Anterior cingulate cortex (tissue), 58 donors: Measurements from ENCODE around the gene FUT2.

ENCODE experiments used
- DNase-seq, 58 donors: peaks; one replicate each; lab custom pipeline; 2025; lab: John Stamatoyannopoulos, UW

The FUT2 gene

DNA sequence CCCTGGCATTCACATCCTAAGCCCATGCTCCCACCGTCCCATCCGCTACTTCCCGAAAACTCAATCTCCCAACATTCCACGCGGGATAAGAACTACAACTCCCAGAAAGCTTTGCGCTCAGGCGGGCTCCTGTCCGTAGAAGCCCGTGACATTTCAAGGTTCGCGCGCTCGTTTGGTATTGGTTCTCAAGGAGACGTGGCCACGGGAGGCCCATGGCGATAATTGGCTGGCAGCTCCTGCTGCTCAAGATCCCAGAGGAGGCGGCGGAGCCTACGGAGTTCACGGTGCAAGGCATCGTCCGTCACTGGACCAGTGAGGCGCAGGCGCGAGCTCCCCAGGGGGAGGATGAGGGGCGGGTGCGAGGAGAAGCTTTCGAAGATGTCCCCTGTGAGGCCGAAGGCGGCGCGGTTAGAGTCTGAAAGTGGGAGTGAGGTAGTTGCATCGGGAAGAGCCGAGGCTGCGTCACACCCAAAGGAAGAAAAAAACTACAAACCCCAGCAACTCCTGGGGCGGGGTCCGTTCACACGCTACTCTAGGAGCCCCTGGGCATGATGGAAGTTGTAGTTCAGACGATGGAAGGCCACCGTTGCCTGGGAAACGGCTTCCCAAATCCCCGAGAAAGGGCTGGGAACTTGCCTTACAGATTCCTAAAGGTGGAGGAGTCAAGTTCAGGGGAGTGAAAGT is 25.0 kb downstream of the FUT2 start:
- peak; percentile 76 to 100 (median 98) for DNase-seq

DNA sequence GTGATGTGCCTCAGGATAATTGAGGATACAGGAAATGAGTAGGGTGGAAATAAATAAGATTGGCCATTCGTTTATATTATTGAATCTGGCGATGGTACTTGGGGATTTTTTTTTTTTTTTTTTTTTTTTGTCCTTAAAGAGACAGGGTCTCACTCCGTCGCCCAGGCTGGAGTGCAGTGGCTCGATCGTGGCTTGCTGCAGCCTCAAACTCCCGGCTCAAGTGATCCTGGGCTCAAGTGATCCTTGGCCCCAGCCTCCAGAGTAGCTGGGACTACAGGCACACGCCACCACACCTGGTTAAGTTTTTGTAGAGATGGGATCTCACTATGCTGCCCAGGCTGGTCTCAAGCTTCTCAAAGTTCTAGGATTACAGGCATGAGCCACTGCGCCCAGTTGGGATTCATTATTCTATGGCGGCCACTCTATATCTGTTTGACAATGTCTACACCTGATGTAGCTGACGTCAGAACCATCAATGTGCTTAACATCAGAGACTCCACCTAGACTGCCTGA is 26.5 kb downstream of the FUT2 start:
- no peak for DNase-seq

GRCh38 chr19:48724796-48725753 is 29.3 kb downstream of the FUT2 start:
- DNase-seq, result peak in 11 of 58 donors; percentile 12 to 67 (median 28)

DNA sequence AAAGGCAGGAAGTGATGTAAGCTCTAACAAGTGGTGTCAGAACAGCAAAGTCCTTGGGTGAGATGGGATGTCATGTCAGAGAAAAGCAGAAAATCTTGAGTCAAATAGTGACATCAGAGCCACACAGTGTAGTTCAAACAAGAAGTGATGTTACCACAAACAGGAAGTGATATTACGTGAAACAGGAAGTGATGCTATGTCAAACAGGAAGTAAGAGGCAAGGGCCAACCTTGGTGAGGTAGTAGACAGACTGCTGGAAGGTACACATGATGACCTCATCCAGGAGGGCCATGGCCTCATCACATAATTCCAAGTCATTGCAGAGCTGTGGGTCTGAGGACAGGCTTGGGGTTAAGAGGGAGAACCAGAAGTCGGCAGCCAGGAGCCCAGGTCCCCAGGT is 30.8 kb downstream of the FUT2 start:
- no peak for DNase-seq

GRCh38 chr19:48728911-48729664 is 33.3 kb downstream of the FUT2 start:
- no peak for DNase-seq

DNA sequence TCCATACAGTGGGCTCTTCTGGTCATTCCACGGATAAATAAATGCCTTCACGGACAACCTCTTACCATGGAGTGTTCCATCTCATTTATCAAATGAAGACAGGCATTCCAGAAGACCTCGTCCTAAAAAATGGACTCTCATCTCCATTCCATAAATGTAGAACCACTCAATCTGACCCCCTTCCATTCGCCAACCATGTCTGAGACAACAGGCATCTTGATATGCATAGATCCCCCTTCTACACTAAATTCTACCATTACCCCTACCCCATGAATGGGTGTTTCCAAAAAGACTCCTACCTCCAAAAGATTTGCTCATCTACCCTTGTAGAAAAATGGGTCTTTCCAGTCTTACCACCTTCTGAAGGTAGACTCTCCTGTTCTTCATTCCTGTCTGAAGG is 35.7 kb downstream of the FUT2 start:
- no peak for DNase-seq

DNA sequence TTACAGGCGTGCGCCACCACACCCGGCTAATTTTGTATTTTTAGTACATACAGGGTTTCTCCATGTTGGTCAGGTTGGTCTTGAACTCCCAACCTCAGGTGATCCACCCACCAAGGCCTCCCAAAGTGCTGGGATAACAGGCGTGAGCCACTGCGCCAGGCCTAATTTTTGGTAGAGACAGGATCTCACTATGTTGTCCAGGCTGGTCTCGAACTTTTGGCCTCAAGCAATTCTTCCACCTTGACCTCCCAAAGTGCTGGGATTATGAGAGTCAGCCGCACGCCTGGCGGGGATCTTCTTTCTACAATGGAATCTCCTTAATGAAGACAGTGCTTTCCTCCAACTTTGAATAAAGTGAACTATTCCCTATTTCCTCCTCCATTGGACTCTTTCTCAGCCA is 38.9 kb downstream of the FUT2 start:
- no peak for DNase-seq

DNA sequence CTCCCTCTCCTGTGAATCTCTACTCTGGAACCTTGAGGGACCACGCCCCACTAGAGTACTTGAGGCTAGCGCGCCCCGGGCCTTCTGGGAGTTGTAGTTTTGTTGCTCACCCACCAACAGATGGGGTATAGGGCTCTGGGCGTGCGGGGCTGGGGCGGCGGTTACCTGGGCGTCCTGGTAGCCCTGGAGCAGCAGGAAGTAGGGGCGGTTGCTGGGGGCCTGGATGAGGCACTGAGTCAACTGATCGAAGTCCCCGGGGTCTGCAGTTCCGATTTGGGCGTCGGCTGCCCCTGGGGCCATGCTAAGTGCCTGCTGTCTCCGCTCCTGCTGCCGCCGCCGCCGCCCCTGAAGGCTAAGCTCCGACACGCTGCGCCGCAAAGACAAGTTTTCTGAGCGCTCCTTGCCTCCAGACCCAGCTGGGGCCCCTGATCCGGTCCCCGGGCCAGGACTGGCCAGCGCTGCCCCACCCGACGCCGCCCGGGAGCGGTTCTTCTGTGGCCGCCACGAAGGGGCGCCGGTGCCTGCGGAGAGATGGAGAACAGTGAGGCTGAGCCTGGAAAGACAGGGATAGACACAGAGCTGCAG is 39.4 kb downstream of the FUT2 start:
- DNase-seq, result no peak

- no peak for DNase-seq
These were observed 41.7 kb downstream of the FUT2 start for GRCh38 chr19:48737360-48737998.

- DNase-seq, result peak in 56 of 58 donors; percentile 16 to 90 (median 75)
These were observed 43.0 kb downstream of the FUT2 start for GRCh38 chr19:48738557-48739403.

DNA sequence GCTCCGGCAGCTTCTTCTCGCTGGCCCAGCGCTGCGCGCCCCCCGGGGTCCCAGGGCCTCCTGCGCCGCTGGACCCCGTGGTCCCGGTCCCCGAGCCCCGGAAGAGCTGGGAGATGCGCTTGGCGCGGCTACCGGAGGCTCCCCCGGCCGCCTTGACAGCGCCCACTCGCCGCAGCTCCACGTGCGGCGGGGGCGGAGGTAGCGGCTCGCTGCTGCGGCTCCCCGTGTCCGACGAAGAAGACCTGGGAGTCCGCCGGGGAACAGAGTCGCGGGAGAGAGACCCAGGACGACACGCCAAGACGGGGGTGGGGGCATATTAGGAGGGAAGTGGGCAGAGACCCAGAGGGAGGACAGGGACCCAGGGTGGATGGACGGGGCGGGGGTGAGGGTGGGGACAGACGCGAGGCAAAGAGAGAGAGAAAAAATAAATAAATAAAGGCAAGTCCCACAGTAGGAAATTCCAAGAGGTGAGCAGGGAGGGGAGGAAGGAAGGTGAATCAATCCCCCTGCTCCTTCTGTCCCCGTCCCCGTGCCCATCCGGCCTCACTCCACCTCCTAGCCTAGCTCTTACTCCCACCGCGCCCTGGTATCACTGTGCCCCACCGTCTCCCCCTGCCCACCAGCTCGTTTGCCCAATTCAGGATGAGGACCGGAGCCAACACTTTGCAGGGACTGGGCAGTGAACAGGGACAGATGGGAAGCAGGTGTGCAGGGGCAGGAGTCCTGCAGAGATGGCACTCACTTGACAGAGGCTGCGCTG is 43.8 kb downstream of the FUT2 start:
- peak in 2 of 58 donors; percentile 5 to 40 for DNase-seq

DNA sequence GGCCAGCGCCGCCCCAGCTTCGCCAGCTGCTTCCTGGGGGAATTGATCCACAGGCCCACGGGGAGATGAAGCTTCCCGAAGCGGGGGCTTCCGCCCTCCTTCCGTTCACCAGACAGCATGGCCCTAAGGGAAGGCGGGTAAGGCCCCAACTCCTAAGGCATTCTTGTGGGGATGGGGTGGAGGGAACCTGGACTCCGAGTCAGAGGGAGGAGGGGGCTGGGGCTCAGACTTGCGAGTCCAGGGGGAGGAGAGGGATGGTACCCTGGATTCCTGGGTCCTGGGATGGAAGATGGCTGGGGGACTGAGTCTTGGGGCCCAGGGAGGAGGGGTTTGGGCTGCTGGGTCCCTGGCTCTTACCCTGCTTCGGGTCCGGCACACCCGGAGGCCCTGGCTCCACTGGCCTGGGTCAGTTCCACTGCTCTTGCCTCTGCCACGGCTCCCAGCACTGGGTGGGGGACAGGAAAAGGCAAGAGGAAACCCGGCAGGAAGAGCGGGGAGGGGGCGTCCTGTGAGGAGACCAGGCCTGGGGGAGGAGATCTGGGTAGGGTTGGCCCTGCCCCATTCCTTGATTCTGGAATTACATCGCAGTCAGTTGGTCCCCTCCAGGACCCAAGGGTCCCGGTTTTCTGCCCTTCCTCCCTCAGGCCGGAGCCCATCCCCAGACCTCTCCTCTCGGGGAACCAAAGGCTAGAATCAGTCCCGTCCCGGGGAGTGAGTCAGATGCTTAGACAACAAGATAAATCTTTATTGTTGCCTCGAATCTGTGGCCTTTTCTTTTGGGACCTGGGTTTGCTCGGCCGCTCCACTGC is 44.6 kb downstream of the FUT2 start, which contains the start of gene RASIP1:
RASIP1 (minus strand) TSS at position 447 of the 809 bp plus-strand sequence; CDS start at position 119, 328 bp downstream.
- no peak for DNase-seq

DNA sequence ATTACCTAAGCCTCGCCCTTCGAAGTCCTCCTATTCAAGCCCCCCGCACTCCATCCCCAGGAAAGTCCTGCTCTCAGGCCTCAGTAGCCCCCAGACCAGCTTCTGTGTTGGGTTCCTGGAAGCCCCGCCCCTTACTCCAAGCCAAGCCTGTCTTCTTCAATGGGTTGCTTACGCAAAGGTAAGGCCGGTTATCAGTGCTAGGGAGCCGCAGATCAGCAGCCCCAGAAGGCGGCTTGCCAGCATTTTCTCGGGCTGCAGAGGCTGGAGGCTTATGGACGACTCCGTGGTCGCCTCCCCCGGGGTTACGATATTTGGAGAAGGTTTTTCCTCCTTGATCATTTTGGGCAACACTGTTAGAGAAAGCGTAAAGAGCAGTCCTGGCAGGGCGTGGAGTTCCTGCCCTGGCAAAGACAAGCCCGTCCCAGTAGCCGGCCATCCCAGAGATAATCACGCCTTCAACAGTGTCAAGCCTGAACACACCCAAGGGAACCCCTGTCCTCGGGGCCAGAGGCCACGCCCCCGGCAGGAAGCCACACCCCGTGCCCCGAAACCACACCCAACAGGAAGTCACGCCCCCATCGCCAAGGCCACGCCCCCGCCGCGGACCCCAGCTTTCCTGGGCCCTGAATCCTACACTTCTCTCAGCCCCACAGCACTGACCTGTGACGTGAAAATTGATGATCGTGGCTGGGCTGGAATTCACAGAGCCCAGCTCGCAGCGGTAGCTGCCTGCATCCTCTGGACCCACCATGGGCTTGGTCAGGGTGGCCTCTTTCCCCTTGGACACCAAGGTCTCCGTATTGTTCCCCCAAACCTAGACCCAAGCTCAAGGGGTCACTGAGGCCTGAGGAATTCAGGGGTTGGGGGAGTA is 45.6 kb downstream of the FUT2 start:
- DNase-seq, result peak in 2 of 58 donors; percentile 13 to 33

- DNase-seq, result no peak
These were observed 46.3 kb downstream of the FUT2 start for GRCh38 chr19:48742096-48742495.

DNA sequence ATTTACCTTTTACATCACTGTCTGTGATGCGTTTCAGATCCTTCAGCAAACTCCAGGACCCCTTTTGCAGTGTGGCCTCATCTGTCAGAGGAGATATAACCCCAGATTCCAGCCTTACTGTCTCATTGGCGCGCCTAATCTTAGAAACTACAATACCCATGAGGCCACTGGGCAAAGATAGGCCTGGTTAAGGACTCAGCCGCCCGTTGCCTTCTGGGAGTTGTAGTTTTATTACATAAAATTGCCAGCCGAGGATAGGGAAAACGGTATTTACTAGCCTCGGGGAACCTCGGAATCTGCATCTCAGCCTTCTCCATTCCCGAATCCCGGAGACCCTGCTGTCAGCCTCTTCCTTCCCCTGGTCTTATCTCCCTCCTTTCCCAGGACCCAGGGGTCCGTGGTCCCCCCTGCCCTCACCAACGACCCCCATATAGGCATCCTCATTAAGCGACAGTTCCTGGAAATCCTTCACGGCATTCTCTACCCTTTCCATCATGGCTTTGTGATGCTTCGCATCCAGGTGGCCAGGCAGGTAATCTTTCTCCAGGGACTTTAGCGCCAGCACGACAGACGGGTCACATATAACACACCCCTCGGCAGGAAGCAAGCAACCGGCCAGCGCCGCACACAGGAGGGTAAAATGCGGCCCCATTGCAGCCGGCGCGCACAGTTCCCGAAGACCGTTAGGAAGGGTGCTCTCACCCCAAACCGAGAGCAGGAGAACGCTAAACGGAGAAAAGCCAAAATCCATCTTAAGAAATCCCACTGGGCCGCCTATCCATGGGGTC is 49.6 kb downstream of the FUT2 start:
- peak in 49 of 58 donors; percentile 5 to 75 (median 39) for DNase-seq
